GM19238 (cell line): Measurements from ENCODE around the gene VARS1.

Source experiments
- DNase-seq: peaks from one replicate; pipeline ENCODE4 v3.0.0; 2011; ENCODE audit warnings: low spot score; ENCODE audit not compliant: insufficient read length

Gene VARS1

DNA sequence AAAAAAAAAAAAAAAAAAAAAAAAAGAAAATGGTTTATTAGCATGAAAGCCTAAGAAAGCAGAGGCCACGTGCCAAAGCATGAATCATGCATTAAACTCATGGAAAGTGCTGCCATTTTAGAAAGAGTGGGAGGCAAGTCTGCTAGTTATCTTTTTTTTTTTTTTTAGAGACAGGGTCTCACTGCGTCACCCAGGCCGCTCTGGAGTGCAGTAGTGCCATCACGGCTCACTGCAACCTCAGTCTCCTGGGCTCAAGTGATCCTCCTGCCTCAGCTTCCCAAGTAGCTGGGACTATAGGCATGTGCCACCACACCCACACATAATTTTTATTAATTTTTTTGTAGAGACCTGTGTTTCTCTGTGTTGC, 23.6 kb downstream of the VARS1 start:
- no peak for DNase-seq

DNA sequence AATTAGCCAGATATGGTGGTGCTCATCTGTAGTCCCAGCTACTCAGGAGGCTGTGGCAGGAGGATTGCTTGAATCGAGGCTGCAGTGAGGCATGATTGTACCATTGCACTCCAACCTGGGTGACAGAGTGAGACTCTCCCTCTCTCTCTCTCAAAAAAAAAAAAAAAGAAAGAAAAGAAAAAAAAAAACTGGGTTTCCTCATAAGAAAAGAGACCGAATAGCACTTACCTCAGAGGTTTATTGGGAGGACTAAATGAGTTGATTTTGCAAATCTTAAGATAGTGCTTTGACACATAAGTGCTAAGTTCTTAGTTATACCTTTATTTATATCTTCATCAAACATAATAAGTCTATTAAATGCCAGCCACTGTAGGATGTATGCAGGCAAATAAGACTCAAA, 24.7 kb downstream of the VARS1 start:
- DNase-seq: no peak

DNA sequence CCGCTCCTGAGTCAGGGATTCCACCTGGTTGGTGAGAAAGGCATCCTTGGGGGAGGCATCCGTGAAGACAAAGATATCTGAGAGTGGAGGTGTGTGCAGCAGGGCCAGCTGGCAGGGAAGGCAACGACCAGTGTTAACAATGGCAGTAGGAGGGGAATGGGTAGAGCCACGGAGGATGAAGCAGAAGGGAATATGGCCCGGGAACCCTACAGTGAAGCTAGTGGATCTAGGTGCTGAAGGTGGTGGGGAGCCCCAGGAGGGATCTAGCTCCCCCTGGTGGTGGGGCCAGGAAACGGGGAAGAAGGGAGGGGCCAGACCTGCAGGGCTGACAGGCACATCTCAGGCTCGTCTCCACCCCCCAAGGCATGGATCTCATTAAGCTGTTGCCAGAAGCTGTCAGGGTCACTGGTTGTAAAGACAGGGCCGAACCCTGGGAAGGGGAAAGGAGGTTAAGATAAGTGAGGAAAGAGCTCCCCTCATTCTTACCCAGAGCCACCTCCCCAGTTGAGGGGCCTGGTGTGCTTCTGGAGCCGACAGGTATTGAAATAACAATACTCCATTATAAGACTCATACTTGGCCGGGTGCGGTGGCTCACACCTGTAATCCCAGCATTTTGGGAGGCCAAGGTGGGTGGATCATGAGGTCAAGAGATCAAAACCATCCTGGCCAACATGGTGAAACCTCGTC, 25.7 kb downstream of the VARS1 start:
- peak; percentile 87 for DNase-seq

GRCh38 chr6:31768363-31769257, 26.9 kb downstream of the VARS1 start:
- DNase-seq: no peak

GRCh38 chr6:31767096-31767645, 28.4 kb downstream of the VARS1 start:
- DNase-seq: no peak

DNA sequence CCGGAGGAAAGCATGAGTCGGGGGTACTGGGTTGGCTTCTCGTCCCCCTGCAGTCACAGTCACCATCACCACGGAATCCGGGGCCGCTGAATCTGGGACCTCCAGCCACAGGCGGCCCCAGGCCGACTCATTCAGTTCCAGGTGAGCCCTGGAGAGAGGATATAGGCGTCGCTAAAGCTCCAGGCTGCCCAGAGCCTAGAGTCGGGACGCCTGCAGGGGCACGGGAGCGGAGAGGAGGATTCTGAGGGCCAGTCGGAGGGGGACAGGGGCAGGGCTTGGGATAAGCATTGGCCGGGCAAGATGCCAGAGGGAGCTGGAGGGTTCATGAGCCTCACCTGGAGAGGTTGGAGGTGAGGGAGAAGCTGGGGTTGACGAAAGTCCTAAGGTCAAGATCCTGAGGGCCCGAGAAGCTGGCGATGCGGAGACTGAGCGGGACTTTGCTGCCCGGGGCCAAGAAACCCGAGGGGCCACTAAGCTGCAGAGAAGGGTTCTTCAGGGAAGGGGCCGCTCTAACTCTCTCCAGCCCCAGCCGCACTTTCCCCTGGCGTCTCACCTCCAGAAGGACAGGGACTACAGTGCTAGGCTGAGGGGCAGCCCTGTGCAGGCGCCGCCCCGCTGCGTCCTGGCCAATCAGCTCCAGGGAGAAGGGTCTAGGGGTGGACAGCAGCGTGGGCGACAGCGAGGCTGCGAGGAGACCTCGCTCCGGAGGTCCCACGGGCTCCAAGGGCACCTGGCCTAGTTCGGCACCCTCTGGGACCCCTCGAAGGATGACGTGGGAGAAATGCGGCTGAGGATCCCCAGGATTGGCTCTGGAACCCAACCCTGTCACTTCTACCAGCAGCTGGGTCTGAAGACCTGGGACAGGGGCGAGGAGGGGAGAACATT, 29.4 kb downstream of the VARS1 start:
- no peak for DNase-seq

- no peak for DNase-seq
Observed at GRCh38 chr6:31765559-31765909, 30.0 kb downstream of the VARS1 start.

DNA sequence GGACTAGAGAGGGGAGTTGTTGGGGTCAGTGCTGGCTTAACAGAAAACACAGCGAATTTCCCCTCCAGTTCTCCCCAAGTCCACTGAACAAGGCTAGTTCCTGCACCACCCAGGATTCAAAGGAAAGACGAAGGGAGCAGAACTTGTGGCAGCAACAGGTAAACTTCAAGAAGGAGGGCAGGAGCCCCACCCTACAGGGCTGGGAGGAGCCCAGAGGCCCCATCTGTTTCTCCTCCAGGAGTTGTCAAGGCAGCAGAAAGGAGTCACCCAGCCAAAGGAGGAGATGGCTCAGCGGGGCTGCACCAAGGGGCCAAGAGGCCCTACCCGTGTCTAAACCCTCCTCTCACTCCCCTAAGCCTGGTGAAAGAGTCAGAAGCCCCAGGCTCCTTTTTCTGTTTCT, 31.4 kb downstream of the VARS1 start:
- no peak for DNase-seq

DNA sequence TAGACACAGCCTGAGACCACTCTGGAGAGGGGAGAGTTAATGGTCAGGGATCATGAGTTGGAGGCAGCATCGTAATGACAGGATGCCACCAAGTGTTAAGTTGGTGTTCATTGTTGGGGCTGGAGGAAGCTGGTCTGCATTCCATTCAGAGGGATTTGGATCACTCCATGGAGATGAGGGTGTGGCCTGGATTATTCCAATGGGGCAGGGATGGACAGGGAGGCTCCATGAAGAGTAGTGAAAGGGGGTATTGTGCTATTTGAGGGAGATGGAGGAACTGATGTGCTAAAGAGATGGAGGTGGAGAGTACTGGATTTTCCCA, 32.0 kb downstream of the VARS1 start:
- DNase-seq: no peak

DNA sequence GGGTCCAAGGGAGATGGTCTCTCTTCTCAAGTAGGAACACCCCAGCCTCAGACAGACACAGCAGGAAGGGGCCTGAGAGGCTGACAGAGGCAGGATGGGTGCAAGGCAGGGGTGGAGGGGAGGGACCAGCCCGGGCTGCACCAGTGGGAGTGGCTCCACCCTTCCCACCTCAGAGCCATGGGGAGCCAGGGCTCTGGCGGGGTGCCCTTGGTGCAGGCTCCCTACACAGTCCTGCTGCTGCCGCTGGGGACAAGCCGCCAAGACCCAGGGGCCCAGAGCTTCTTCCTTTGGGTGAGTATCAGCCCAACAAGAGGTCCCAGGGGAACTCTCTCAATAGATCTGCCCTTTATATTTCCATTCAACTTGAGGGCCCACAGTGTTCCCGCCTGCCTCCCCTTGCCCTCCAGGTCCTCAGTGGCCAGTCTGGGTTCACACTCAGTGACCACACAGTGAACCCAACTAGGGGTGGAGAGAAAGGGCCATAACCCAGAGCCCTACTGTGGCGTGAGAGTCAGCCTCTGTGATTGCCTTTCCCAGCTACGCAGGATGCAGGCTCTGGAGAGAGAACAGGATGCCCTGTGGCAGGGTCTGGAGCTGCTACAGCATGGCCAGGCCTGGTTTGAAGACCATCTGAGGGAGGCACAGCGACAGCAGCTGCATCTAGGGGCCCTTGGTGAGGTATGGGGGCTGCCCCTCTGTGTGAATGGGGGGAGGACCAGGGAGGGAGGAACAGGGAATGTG, 32.5 kb downstream of the VARS1 start:
- no peak for DNase-seq

DNA sequence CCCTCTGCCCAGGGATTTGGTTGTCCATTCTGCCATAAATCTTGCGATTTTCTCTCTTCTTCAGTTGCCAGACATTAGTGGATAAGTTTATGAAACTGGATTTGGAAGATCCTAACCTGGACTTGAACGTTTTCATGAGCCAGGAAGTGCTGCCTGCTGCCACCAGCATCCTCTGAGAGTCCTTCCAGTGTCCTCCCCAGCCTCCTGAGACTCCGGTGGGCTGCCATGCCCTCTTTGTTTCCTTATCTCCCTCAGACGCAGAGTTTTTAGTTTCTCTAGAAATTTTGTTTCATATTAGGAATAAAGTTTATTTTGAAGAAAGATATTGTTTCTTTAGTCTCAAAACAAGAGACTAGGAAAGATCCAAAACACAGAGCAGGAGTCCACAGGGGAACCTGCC, 33.2 kb downstream of the VARS1 start, which contains the start of gene SAPCD1:
Gene SAPCD1, plus strand, starts transcription at position 301 of the 400 bp plus-strand sequence. CDS start 399 bp downstream, outside the sequence.
- no peak for DNase-seq

DNA sequence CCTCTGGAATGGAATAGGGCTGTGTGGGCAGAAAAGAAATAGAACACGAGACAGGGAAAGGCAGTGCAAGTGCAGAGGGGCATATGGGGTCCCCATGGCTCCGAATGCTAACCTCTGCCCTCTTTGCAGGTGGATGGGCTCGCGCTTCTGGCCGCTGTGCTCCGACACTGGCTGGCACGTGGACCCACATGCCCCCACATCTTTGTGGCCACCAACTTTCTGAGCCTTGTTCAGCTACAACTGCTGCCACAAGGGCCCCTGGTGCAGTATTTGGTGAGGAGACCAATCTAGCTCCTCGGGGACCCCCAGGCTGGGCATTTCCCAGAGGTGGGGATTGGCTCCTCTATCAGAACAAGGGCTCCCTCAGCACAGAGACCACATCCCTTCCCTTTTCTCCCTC, 34.2 kb downstream of the VARS1 start:
- DNase-seq: no peak

DNA sequence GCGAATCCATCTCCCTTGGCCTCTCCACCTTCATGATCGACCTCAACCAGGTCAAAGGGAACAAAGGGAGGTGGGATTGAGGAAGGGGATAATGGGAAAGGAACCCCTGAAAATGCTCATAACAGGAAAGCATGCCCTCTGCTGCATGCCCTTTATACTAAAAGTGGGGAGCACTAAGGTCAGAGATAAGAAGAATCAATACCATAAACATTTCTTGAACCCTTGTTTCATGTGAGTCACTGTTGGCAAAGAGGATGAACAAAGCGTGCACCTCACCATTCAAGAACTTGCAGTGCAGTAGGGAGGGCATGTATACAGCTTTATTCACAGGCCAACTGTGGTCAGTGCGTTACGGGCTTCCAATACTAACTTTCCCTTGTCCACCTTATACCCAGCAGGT, 34.8 kb downstream of the VARS1 start:
- no peak for DNase-seq

DNA sequence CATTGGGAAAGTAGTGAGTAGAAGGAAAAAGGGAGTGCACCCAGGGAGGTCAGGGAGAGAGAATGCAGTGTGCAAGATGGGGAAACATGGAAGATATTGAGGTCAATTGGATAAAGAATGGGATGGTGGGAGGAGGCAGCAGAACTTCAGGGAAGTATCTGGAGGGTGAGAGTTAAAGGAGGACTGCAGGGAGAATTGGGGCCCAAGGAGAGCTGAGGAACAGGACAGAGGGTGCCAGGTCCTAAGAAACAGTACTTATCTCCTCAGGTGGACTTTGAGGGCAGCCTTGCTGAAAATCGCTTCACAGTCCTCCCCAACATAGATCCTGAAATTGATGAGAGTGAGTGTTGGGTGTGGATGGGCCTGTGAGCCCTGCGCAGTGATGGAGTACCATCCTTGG, 37.3 kb downstream of the VARS1 start:
- DNase-seq: no peak

DNA sequence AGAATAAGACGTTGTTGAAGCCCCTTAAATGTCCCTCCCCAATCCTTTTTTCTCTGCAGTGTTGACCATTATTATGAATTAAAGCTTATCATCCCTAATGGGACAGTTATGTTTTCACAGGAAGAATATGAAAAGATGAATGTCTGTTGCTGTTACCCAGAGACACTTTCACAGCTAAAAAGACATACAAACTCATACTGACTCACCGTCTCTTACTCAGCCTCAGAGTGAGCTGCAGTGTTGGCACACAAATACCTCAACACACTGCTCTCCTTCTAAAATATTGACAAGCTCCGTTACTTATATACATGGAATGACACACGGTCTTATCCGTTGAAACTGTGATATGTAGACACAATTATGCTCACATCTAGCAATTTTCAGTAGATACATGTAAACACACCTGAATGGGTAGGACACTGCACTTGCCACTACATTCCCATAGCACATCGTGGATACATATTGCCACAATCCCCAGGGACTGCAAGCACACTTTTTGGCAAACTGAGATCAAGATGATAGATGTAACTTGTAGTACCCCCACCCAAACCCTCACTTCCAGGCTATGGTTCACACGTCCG, 42.7 kb downstream of the VARS1 start:
- no peak for DNase-seq

DNA sequence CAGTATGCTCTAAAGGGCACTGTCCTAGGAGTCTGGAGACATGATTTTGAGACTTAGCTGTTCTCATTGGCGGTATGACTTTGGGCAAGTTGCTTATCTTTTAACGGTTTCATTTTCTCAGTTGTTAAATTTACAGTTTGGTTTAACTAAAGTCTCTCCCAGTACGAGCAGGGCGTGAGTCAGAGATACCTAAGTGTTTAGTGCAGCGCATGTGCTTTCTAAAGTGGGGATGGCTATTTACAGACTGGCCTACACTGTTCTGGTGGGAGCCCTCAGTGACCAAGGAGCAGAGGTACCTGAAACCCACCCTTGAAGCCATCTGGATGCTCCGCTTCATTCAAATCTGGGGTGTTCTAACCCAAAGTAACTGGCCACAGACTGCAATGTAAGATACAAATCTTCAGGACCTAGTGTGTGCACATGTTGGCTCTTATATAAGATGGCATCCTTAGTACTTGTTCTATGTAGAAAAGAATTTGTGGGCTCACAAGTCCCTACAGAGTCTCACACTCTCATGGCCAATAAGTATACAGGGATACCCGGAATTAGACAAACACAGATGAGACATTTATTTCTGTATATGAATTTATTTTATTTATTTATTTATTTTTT, 45.0 kb downstream of the VARS1 start:
- DNase-seq: no peak

GRCh38 chr6:31749301-31750036, 46.1 kb downstream of the VARS1 start:
- no peak for DNase-seq
